Hippocampal formation (tissue), 2 donors: ENCODE data around the gene PLCL1.
A peak's percentile ranks its signal among the peaks of the same experiment; 100 is the strongest.
"Not testable (repeated sequence)": the region's sequence is repeated elsewhere in the genome, so short reads cannot be mapped to it uniquely, and the experiment has no call there.

ENCODE experiments used
- DNase-seq, 2 donors: peaks; one replicate each; lab custom pipeline; 2025; lab: John Stamatoyannopoulos, UW

PLCL1 gene

DNA sequence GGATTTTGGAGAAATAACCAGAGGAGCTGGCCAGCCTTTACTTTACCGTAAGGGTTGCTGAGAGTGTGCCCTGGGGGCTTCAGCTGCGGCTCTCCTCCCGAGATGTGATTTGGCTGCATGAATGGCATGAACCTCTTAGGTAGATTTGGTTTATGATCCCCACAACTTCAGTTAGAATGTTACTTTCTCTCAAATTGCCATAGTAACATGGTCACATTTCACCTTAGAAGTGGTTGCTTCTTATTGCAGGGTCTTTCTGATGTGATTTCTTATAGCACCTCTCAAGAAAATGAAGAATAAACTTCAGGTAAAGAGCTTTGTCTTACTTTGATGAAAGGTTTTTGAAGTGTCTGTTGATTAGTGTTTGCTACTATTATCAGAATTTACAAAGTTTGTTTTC, 5.6 kb downstream of the PLCL1 start:
- no peak for DNase-seq

DNA sequence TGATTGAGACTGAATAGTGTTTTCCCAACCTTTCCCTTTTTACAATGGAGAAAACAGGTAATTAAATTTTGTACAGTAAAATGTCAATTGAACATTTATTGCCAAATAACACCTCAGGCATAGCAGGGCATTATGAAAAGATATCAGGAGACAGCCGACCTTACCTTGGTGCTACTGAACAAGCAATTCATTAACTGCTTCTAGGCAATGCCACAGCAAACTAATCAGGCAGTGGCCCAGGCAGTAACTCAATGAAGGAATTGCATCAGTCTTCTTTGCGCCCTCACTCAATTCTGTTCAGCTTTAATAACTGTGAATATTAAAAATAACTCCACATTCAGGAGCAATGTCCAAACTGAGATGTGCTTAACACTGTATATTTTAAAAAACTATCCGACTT, 6.1 kb downstream of the PLCL1 start:
- no peak for DNase-seq

DNA sequence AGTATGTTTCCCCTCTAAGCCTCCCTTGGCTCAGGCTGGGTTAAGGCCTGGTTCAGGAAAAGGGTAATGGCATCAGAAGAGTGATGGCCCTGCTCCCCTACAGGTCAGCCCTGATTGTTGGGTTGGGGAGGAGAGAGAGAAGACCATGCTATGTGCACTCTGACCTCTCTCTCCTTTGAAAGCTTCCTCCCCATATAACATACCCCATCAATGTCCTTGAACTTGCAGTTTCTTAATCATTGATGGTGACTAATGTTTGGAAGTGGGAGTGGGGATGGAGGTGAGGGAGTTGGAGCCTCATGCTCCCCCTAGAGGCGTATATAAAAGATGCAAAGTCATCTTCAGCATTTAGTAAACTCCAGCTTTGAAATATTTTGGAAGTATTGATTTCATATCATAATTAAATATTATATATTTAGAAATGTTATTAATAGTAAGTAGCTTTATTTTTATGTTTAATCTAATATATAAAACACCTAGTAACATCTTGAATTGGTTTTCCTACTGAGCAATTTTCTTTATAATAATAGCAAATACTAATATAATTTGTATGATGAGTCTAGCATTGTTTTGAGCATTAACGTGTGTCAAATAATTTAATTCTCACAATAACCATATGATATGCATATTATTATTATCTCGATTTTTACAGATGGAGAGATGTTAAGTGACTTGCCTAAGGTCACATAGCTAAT, 8.8 kb downstream of the PLCL1 start:
- no peak for DNase-seq

DNA sequence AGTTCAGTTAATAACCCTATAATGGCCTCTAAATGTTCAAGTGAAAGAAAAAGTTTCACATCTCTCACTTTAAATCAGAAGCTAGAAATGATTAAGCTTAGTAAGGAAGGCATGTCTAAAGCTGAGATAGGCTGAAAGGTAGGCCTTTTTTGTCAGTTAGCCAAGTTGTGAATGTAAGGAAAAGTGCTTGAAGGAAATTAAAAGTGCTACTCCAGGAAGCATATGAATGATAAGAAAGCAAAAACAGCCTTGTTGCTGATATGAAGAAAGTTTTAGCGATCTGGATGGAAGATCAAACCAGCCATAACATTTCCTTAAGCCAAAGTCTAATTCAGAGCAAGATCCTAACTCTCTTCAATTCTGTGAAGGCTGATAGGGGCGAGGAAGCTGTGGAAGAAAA, 10.1 kb downstream of the PLCL1 start:
- no peak for DNase-seq

DNA sequence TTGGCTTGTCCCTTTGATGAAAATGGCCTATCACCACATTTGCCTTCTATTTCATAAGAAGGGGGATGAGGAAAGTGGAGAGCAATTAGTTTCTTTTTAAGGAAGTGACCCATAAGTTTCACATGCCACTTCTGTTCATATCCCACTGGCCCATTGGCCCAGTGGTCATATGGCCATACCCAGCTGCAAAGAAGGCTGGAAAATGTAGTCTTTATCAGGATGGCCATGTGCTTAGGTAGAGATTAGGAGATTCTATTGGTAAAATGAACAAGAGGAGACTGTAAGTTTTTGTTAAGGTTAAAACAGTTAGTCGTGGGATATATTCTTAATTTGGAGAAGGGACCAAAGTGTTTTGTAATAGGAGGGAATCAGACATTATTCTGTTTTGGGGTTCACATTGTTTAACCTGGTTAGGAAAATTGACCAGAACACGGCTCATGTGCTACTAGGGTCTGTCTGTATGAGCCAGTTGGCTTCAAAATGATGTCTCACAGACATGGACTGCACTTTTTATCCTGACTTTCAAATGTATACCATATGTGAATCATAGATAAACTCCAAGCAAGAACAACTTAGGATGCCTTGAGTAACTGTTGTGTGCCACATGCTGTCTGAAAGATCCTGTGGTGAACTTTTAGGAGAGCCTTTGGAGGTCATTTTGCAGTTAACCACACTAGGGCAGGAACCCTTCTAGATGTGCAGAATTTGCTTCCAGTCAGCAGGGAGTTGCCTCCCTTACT, 17.3 kb downstream of the PLCL1 start:
- DNase-seq, result no peak

DNA sequence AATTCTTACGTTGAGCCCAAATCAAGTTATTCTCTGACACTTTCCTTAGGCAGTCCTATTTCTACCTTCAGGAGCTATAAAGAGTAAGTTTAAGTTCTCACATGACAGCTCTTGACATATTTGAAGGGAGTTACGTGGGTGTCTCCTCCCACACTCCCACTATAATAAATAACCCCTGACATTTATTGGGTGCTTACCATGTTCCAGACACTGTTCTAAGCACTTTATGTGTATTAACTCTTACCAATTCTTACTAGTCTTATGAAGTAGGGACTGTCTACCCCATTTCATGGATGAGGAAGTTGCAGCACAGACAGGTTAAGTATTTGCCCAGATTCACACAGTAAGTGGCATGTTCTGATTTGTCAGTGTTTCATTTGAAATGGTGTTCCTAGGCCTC, 17.9 kb downstream of the PLCL1 start:
- DNase-seq, result no peak

DNA sequence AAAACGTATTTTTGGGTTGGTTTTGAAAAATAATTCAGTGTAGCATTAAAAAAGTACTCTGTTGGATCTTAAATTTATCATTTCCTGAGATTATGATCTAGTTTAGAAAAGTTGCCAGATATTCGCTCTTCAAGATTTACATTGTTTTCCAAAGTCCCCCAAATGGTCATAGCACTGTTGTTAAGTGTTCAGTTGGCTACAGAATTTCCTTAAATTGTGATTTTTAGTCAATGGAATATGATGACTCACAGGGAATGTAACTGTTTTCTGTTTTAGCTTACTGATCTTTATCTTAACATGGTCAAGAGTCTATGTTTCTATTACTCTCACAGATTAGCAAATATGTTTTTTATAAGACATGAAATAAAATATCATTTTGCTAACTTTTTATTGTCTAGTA, 23.2 kb downstream of the PLCL1 start:
- DNase-seq, result no peak

DNA sequence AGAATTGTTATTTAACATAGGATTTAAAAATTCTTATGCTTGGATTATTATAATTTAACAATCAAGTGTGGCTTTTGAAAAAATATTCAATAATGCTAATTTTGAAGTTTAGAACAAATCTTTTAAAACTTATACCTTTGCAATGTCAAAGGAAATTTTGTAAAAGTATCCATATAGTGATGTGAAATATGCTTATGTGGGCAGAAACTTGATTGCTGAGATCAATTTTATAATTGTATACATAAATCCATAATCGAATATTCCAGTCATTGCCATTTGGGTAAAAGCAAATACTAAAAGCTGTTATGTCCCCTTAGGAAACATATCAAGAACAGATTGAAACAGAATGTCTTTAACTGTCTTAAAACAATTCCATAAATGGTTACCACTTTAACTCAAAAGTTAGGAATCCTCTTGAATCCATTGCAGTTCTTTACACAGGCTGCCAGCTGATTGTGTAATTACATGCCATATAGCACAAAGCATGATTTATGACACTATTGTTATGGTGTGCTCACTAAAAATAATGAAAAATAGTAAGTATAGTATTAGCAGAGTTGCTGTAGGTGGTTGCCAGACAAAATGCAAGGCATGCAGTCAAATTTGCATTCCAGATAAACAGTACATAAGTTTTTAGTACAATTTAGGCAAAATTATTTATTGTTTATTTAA, 24.2 kb downstream of the PLCL1 start:
- DNase-seq, result no peak

DNA sequence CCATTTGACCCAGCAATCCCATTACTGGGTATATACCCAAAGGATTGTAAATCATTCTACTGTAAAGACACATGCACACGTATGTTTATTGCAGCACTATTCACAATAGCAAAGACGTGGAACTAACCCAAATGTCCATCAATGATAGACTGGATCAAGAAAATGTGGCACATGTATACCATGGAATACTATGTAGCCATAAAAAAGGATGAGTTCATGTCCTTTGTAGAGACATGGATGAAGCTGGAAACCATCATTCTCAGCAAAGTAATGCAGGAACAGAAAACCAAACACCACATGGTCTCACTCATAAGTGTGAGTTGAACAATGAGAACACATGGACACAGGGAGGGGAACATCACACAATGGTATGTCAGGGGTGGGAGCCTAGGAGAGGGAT, 30.4 kb downstream of the PLCL1 start:
- DNase-seq, result not testable (repeated sequence)

DNA sequence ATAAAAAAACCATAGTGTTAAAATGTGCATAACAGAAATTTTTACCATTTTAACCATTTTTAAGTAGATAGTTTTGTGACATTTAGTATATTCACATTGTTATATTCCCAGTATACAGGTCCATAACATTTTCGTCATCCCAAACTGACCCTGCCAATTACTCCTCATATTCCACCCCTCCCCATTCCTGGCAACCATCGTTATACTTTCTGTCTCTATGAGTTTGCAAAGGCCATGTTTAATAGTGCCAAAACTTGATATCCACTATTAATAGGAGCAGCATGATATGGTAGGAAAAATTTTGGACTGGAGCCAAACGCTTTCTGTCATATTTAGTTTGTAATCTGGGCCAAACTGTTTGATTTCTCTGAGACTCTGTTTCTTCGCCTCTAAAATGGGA, 30.9 kb downstream of the PLCL1 start:
- DNase-seq, result no peak

DNA sequence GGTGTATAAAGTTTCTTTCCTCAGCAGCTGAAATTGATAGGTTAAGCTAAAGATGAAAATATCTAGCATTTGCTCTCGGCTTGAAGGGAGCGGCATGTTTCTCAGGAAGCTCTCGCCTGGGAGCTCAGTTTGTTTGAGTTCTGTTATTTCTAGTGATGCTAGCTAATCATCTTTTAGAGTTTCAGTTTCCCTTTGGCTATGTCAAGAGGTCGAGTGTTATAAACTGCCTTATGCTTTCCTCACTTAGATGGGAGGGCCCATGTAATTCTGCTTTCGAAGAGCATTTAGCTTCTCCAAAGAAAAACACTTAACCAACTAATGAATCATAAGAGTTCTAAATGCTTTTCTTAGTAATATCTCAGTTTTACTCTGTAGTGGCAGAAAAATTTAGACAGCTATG, 33.6 kb downstream of the PLCL1 start:
- DNase-seq, result no peak

DNA sequence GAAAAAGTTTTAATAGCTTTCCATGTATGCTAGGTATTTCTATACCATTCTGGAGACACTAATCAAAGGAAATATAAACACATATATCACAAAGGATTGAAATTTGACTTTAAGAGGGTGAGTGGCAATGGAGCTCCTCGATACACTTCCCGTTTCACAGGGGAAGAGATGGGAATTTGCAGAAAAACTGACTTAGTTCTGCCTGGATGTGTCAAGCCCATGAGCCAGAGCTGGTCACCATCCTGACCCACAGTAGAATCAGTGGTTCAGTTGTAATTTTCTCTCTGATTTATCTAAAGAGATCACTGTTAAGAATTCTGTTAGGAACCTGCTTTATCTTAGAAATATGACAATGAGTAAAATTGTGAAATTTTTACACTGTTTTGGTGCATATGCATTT, 34.2 kb downstream of the PLCL1 start:
- no peak for DNase-seq

DNA sequence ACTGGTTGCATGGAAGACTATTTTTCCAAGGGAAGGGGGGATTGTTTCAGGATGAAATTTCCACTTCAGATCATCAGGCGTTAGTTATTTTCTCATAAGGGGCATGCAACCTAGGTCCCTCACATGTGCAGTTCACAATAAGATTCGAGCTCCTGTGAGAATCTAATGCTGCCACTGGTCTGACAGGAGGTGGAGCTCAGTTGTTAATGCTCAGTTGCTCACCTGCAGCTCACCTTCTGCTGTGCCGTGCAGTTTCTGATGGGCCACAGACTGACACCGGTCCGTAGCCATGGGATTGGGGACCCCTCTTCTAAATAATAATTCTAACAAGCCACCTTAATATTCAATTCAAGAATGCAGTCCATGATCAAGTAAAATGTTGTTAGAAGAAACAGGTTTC, 34.9 kb downstream of the PLCL1 start:
- DNase-seq, result no peak

DNA sequence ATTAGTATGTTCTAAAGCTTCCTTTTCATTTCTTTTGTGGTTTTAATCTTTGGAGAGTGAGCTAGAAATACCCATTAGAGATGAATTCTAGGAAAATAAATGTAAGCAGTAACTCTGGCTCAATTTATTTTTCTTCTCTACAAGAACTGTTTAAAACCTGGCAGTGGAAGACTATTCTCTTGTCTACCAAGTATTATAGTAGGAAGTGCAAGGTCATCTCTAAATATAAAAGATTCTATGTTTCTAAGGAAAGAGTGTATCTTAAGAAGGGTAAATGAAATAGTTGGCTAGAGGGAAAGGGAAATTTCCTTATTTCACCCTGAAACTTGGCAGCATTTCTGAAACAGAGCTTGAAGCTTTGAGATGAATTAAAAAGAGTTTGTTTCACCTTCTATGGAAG, 35.5 kb downstream of the PLCL1 start:
- no peak for DNase-seq

DNA sequence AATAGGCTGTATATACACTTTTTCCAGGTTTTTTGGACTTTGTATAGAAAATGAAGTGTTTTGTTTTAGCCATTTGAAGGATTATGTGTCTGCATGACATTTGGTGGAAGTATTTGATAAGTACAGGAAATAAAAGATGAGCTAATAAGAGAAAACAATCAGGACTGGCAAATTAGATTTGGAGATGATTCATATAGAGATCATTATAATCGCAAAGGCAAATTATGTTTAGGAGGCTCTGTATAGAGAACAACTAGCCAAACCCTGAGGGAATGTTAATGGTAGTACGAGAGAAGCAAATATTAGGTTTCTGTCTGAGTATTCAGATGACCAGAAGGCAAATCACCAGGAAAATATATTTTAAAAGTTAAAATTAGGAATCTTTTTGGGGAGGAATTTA, 41.7 kb downstream of the PLCL1 start:
- no peak for DNase-seq

DNA sequence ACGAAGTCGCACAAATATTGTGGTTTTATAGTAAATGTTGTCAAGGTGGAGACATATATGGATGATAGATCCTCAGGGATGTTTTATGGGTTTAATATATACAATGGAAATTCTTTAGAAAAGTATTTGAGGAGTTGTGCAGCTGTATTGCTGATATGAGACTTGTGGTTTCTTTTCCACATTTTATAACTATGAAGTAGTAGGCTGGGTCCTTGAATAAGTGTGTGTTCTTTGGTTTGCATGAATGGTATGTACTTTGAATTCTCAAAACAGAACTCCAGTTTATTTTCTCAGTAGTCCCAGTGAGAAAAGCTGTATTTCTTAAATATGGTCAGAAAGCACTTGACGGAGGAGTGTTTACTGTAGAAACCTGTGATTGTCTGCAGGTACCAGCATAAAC, 42.4 kb downstream of the PLCL1 start:
- DNase-seq, result no peak

DNA sequence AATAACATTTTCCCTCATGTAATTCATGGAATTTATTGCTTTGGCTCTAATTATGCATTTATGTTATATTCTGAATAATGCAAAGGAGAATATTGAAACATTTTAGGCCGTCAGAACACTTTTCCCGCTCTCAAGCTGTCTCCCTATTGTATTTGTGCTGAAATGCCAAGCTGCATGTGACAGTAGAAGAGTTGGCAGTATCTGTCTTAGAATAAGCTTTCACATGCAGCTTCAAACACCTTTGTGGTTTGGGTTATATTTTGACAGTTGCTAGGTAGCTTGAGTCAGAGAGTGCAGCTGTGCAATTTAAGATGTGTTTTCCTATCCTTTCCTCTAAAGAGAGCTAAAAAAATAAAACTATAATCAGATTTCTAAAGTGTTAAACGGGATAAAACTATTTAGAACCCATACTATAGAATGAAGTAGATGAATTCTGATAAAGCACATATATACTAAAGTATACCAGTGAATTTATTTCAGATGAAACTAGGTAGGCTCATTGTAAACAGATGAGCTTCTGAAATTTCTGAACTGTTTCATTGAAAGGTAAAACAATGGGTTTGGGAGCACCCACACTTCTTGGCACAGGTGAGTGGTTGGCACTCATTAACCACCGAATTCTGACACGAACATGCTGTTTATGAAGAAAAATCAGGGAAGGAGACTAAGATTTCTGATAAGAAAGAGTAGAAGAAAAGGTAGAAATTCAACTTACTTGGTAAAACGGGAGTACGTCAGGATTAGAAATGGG, 43.4 kb downstream of the PLCL1 start:
- no peak for DNase-seq

DNA sequence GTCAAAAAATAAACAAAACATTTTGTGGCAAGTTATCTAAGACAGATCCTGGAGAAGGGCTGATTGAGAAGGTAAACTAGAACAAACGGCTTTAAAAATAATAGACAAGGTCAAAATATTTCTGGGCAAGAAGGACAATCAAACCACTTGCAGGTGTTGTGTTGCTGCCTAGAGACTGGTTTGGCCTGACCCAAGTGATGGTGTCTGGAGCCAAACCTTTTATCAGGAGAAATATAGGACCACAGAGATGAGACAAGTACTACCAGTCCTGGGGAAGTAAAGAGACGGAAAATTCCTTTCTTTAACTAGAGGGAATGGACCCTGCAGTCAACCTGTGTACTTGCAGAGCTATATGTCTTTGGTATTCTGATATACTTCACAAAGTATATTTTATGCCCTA, 44.2 kb downstream of the PLCL1 start:
- no peak for DNase-seq

DNA sequence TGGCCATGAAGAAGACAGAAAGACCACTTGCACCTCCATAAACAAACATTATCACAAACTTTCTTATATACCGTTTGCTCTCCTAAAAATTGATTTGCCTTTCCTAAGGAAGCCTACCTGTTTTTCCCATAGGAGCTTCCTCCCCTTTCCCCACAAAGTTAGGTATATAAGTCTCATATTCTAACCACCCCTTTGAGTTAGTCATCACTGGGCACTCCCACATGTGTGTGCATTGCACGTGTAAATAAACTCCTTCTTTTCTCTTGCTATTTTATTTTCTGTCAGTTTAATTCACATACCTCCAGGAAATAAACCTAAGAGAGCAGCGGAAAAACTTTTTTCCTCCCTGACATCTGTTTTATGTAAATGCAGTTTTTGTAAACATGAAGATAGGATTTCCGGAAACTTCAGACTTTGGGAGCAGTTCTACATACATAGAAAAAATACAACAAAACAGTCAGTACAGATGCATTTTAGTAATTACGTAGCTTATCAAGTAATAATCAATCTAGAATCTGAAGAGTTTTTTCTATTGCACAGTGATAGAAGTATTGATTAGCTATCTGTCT, 46.6 kb downstream of the PLCL1 start:
- no peak for DNase-seq

DNA sequence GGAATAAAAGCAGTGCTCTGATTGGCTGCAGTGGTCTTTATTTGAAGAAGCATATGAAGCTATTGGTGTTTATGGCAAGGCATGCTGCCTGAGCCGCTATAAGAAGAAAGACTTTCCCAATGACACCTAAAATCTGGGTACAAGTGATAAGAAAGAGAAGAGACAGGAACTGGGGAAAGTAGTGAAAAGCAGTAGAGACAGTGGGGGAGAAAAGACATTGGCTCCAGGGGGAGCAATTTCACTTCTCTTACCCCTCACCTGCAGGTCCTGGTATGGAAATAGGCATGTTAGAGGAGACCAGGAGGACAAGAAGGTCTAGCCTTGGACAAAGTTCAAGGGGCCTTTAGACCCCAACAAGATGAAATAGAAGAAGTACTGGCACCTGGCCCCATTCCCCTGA, 47.1 kb downstream of the PLCL1 start:
- DNase-seq, result peak in 1 of 2 donors; percentile 31

DNA sequence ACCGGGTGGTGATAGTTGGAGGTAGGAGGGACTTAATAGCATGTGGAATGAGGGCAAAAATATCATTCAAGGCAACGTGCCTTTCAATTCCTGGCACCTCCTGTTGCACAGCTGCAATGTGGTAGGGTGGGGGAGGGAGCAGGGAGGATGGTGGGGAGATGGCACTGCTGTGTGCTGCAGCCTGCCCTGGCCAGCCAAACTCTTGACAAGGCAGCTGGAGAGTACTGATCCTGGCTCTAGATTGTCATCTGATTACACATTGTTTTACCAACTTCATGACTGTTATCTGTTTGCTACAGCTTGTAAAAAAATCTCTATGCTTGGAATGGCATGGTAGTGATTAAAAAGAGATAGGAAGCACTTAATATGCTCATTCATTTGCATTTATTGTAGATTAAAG, 47.7 kb downstream of the PLCL1 start:
- peak; percentile 76 to 83 for DNase-seq

DNA sequence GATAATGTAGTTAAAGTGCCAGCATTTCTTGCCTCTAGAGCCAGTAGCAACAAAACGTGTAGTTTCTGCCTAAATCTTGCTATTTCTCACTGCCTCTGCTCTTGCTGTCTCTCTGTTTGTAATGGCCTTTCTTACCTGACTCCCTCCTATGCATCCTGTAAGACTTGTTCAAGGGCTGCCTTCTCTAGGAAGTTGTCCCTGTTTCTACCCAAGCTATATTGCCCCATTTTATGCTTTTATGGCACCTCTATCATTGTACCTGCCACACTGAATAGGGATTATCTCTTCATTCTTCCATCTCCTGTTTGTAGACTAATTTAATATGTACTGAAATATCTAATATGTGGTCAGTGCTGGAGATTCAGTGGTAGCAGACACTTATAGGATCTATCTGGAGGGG, 49.2 kb downstream of the PLCL1 start:
- no peak for DNase-seq
